Panc1 (cell line): ENCODE results near the gene ZBTB7C.

Source experiments
- CTCF ChIP-seq: fragments of 450-650 bp; IDR thresholded peaks from 2 replicates; pipeline ENCODE4 v1.5.1; 2017; ENCODE audit warnings: mild to moderate bottlenecking
- REST ChIP-seq, 2 experiments: IDR thresholded peaks; 2 replicates each; pipeline ENCODE4 v1.6.1; 2011 to 2012; ENCODE audit warnings: low read depth in 2 of 2, control low read depth in 1 of 2, low read length in 1 of 2, mild to moderate bottlenecking in 1 of 2, moderate library complexity in 1 of 2; ENCODE audit not compliant: insufficient read depth in 1 of 2

GRCh38 chr18:48347756-48348326 is 61.3 kb downstream of the ZBTB7C start:
- TF ChIP-seq CTCF (no peak), REST (IDR thresholded peaks at IDR 0.05; ENCODE audit: insufficient read depth in 1 of 2, low read depth in 2 of 2, low read length in 1 of 2) (no peak)
